SK-N-SH treated with all-trans-retinoic acid at 6 μM for 48 hours (cell line): ENCODE measurements around the gene PPARGC1A.

Experiments used
- ATAC-seq: fragments of 200-7000 bp; cut with Tn5 transposase; 3 replicates; pipeline ENCODE4 v1.9.1; 2020; ENCODE audit warnings: mild to moderate bottlenecking, moderate library complexity
- ARNTL ChIP-seq: fragments of 450-650 bp; formaldehyde crosslinking; IDR thresholded peaks from 2 replicates; pipeline ENCODE4 v1.5.0; 2020; ENCODE audit warnings: low read depth, mild to moderate bottlenecking, moderate library complexity, borderline replicate concordance
- BACH2 ChIP-seq: fragments of 250-450 bp; sonication (Bioruptor Pico); IDR thresholded peaks from 2 replicates; pipeline ENCODE4 v1.9.0; 2021; ENCODE audit warnings: mild to moderate bottlenecking, borderline replicate concordance
- CREB5 ChIP-seq: fragments of 250-450 bp; sonication (Bioruptor Pico); IDR thresholded peaks from 2 replicates; pipeline ENCODE4 v1.5.1; 2020; ENCODE audit warnings: low read depth, mild to moderate bottlenecking, moderate library complexity
- CSDC2 ChIP-seq: fragments of 250-450 bp; sonication (Bioruptor Pico); IDR thresholded peaks from 2 replicates; pipeline ENCODE4 v1.5.0; 2020; ENCODE audit warnings: mild to moderate bottlenecking, moderate library complexity
- CSRNP3 ChIP-seq: fragments of 250-450 bp; sonication (Bioruptor Pico); IDR thresholded peaks from 2 replicates; pipeline ENCODE4 v1.5.1; 2021; ENCODE audit warnings: mild to moderate bottlenecking, moderate library complexity
- ESRRG ChIP-seq: fragments of 250-450 bp; sonication (Bioruptor Pico); IDR thresholded peaks from 2 replicates; pipeline ENCODE4 v1.6.1; 2021; ENCODE audit warnings: mild to moderate bottlenecking
- GLIS3 ChIP-seq: fragments of 250-450 bp; sonication (Bioruptor Pico); IDR thresholded peaks from 2 replicates; pipeline ENCODE4 v1.5.0; 2020; ENCODE audit warnings: mild to moderate bottlenecking, moderate library complexity
- ISL1 ChIP-seq: fragments of 250-450 bp; sonication (Bioruptor Pico); IDR thresholded peaks from 2 replicates; pipeline ENCODE4 v2.1.2; 2022; ENCODE audit warnings: mild to moderate bottlenecking, moderate library complexity
- OSR1 ChIP-seq: fragments of 250-450 bp; sonication (Bioruptor Pico); IDR thresholded peaks from 2 replicates; pipeline ENCODE4 v1.8.0; 2022; ENCODE audit warnings: moderate library complexity, mild to moderate bottlenecking, inconsistent platforms
- PATZ1 ChIP-seq: fragments of 250-450 bp; sonication (Bioruptor Pico); IDR thresholded peaks from 2 replicates; pipeline ENCODE4 v1.8.0; 2020; ENCODE audit warnings: mild to moderate bottlenecking, moderate library complexity, borderline replicate concordance
- RARB ChIP-seq: fragments of 250-450 bp; sonication (Bioruptor Pico); IDR thresholded peaks from 2 replicates; pipeline ENCODE4 v1.8.0; 2021; ENCODE audit warnings: mild to moderate bottlenecking, moderate library complexity
- SNAI2 ChIP-seq: fragments of 250-450 bp; sonication (Bioruptor Pico); IDR thresholded peaks from 2 replicates; pipeline ENCODE4 v1.5.0; 2020; ENCODE audit warnings: mild to moderate bottlenecking, moderate library complexity
- TCF4 ChIP-seq: fragments of 250-450 bp; sonication (Bioruptor Pico); IDR thresholded peaks from 2 replicates; pipeline ENCODE4 v1.8.0; 2021; ENCODE audit warnings: mild to moderate bottlenecking, moderate library complexity, borderline replicate concordance
- TOX ChIP-seq: fragments of 250-450 bp; sonication (Bioruptor Pico); IDR thresholded peaks from 2 replicates; pipeline ENCODE4 v1.8.0; 2021; ENCODE audit warnings: mild to moderate bottlenecking, moderate library complexity, borderline replicate concordance
- ZC3H10 ChIP-seq: fragments of 250-450 bp; sonication (Bioruptor Pico); IDR thresholded peaks from 2 replicates; pipeline ENCODE4 v1.5.1; 2021; ENCODE audit warnings: mild to moderate bottlenecking, moderate library complexity
- ZFP3 ChIP-seq: fragments of 250-450 bp; sonication (Bioruptor Pico); IDR thresholded peaks from 2 replicates; pipeline ENCODE4 v1.5.0; 2020; ENCODE audit warnings: mild to moderate bottlenecking, moderate library complexity
- ZFP30 ChIP-seq: fragments of 450-650 bp; formaldehyde crosslinking; IDR thresholded peaks from 2 replicates; pipeline ENCODE4 v1.5.0; 2022; ENCODE audit warnings: mild to moderate bottlenecking, moderate library complexity
- ZNF565 ChIP-seq: fragments of 450-650 bp; formaldehyde crosslinking; conservative IDR thresholded peaks from 2 replicates; pipeline ENCODE4 v1.5.0; 2020; ENCODE audit warnings: low read depth, mild to moderate bottlenecking, moderate library complexity
- ZNF70 ChIP-seq: fragments of 450-650 bp; formaldehyde crosslinking; IDR thresholded peaks from 2 replicates; pipeline ENCODE4 v1.5.0; 2020; ENCODE audit warnings: mild to moderate bottlenecking, moderate library complexity
- ZNF8 ChIP-seq: fragments of 450-650 bp; formaldehyde crosslinking; IDR thresholded peaks from 2 replicates; pipeline ENCODE4 v1.5.0; 2020; ENCODE audit warnings: mild to moderate bottlenecking, moderate library complexity
- TF ChIP-seq, protein P1 (sequence below): fragments of 250-450 bp; sonication (Bioruptor Pico); IDR thresholded peaks from 2 replicates; pipeline ENCODE4 v1.5.0; 2020; ENCODE audit warnings: mild to moderate bottlenecking, moderate library complexity
- TF ChIP-seq, protein P2 (sequence below): fragments of 250-450 bp; sonication (Bioruptor Pico); IDR thresholded peaks from 2 replicates; pipeline ENCODE4 v1.8.0; 2021; ENCODE audit warnings: low read depth, mild to moderate bottlenecking, moderate library complexity, borderline replicate concordance

PPARGC1A gene

GRCh38 chr4:23882976-23883531 is 6.8 kb downstream of the PPARGC1A start:
- ATAC-seq, result no peak
- no peak for TF ChIP-seq ZFP30
- no peak for TF ChIP-seq GLIS3
- no peak for TF ChIP-seq CSRNP3 (CRISPR knock-in tag)
- no peak for TF ChIP-seq ZC3H10 (CRISPR knock-in tag)
- no peak for TF ChIP-seq ISL1 (CRISPR knock-in tag)
- TF ChIP-seq ZNF565 (CRISPR knock-in tag), result no peak
- TF ChIP-seq, protein P1, sequence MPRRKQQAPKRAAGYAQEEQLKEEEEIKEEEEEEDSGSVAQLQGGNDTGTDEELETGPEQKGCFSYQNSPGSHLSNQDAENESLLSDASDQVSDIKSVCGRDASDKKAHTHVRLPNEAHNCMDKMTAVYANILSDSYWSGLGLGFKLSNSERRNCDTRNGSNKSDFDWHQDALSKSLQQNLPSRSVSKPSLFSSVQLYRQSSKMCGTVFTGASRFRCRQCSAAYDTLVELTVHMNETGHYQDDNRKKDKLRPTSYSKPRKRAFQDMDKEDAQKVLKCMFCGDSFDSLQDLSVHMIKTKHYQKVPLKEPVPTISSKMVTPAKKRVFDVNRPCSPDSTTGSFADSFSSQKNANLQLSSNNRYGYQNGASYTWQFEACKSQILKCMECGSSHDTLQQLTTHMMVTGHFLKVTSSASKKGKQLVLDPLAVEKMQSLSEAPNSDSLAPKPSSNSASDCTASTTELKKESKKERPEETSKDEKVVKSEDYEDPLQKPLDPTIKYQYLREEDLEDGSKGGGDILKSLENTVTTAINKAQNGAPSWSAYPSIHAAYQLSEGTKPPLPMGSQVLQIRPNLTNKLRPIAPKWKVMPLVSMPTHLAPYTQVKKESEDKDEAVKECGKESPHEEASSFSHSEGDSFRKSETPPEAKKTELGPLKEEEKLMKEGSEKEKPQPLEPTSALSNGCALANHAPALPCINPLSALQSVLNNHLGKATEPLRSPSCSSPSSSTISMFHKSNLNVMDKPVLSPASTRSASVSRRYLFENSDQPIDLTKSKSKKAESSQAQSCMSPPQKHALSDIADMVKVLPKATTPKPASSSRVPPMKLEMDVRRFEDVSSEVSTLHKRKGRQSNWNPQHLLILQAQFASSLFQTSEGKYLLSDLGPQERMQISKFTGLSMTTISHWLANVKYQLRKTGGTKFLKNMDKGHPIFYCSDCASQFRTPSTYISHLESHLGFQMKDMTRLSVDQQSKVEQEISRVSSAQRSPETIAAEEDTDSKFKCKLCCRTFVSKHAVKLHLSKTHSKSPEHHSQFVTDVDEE, result no peak
- no peak for TF ChIP-seq PATZ1 (CRISPR knock-in tag)
- no peak for TF ChIP-seq ZFP3
- TF ChIP-seq ZNF70 (CRISPR knock-in tag), result no peak
- no peak for TF ChIP-seq TOX (CRISPR knock-in tag)
- no peak for TF ChIP-seq CSDC2 (CRISPR knock-in tag)
- no peak for TF ChIP-seq RARB (CRISPR knock-in tag)
- no peak for TF ChIP-seq CREB5 (CRISPR knock-in tag)
- TF ChIP-seq TCF4 (CRISPR knock-in tag), result no peak
- no peak for TF ChIP-seq OSR1
- no peak for TF ChIP-seq ARNTL (CRISPR knock-in tag)
- TF ChIP-seq SNAI2 (CRISPR knock-in tag), result no peak
- no peak for TF ChIP-seq ESRRG
- TF ChIP-seq BACH2 (CRISPR knock-in tag), result no peak

- TF ChIP-seq ZFP30, result no peak
- TF ChIP-seq GLIS3, result no peak
- no peak for TF ChIP-seq CREB5 (CRISPR knock-in tag)
- no peak for TF ChIP-seq RARB (CRISPR knock-in tag)
- TF ChIP-seq TCF4 (CRISPR knock-in tag), result no peak
- TF ChIP-seq ESRRG, result no peak
- TF ChIP-seq TOX (CRISPR knock-in tag), result no peak
- TF ChIP-seq, protein P1, result no peak
- TF ChIP-seq, protein P2, sequence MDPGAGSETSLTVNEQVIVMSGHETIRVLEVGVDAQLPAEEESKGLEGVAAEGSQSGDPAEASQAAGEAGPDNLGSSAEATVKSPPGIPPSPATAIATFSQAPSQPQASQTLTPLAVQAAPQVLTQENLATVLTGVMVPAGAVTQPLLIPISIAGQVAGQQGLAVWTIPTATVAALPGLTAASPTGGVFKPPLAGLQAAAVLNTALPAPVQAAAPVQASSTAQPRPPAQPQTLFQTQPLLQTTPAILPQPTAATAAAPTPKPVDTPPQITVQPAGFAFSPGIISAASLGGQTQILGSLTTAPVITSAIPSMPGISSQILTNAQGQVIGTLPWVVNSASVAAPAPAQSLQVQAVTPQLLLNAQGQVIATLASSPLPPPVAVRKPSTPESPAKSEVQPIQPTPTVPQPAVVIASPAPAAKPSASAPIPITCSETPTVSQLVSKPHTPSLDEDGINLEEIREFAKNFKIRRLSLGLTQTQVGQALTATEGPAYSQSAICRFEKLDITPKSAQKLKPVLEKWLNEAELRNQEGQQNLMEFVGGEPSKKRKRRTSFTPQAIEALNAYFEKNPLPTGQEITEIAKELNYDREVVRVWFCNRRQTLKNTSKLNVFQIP, result no peak
- no peak for TF ChIP-seq ZFP3
- no peak for TF ChIP-seq PATZ1 (CRISPR knock-in tag)
- TF ChIP-seq ZNF70 (CRISPR knock-in tag), result no peak
- no peak for TF ChIP-seq CSDC2 (CRISPR knock-in tag)
- TF ChIP-seq SNAI2 (CRISPR knock-in tag), result no peak
- TF ChIP-seq ZNF8 (CRISPR knock-in tag), result no peak
- ATAC-seq, result no peak
Measured at GRCh38 chr4:23881674-23882337, 8.0 kb downstream of the PPARGC1A start.
